Esophagus mucosa (tissue), 1 donor: Measurements from ENCODE around the gene PCED1A. TPM values are rescaled to one million over a fixed set of nuclear protein-coding genes. Genes with fewer than 3 reads are reported as not detected.

Experiments used
- ATAC-seq: fragments of 200-7000 bp; cut with Tn5 transposase; one replicate; pipeline ENCODE4 v1.9.1; 2020
- total RNA-seq: library from RNA; stranded (reverse); gene quantifications from one replicate; pipeline ENCODE4 v1.2.4, GENCODE V29; 2023
- donor health status: DM: yes; HTN: yes; CAD: no.

The PCED1A gene
- total RNA-seq, 1 donor from 2014 or later, result 16.5 TPM

- no peak for ATAC-seq
Observed at GRCh38 chr20:2804041-2804828, 36.2 kb downstream of the PCED1A start.

GRCh38 chr20:2801286-2801728, 39.1 kb downstream of the PCED1A start:
- ATAC-seq, result no peak

DNA sequence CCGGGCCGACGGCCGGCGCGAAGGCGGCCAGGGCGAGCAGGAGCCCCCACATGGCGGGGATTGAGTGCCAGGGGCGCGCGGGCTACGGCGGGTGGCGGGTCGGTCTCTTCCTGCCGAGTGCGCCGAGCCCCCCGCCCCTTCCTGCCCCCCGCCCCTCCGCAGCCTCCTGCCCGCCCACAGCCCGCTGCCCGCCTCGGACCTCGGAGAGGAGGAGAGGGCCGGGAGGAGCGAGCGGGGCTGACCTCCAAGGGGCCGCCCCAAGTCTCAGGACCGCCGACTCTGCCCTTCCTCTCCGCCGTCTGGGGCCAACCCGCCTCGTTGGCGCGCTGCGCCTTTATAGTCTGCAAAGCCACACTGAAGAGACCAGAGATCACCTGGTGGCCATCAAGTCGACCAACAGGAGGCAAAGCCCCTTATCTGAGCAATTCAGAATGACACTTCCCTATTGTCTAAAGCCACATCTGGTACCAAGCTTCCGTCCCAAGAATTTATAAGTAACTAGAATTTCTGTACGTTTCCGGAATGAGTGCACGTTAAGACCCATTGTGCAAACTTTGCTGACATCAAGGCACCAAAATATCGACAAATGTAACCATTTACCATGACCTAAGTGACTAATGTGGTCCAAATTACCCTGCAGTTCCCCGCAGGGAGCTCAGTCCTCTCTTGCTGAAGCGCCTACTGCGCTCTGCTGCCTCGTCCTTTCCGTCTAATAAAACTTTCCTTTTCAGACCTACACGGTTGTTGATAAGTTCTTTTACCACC, 39.8 kb downstream of the PCED1A start, which contains the start of gene CPXM1:
TSS of gene CPXM1 (minus strand) at position 107 of the 765 bp plus-strand sequence. CDS start at position 52, 55 bp downstream.
- ATAC-seq, result no peak

GRCh38 chr20:2799688-2800520, 40.6 kb downstream of the PCED1A start:
- peak; percentile 30 for ATAC-seq

GRCh38 chr20:2799271-2799670, 41.2 kb downstream of the PCED1A start:
- ATAC-seq, result no peak

DNA sequence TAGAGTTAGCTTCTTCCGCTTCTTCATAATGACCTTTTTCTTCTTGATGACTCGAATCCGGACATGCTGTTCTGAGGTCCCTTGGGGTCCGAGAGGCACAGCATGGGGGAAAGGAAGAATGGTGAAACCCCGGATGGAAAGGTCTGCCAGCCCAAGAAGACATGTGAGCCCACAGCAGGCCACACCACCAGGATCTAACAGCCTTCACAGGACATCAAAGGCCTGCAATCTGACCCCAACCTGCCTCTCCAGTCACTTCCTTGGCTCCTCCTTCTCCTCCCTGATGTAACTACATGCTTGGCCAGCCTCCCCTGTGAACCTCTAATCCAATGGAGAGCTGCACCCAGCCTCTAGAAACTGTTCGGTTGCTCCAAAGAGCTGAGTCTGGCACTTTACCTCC, 41.6 kb downstream of the PCED1A start:
- ATAC-seq, result no peak

- ATAC-seq, result no peak
Observed at GRCh38 chr20:2798095-2798805, 42.2 kb downstream of the PCED1A start.

DNA sequence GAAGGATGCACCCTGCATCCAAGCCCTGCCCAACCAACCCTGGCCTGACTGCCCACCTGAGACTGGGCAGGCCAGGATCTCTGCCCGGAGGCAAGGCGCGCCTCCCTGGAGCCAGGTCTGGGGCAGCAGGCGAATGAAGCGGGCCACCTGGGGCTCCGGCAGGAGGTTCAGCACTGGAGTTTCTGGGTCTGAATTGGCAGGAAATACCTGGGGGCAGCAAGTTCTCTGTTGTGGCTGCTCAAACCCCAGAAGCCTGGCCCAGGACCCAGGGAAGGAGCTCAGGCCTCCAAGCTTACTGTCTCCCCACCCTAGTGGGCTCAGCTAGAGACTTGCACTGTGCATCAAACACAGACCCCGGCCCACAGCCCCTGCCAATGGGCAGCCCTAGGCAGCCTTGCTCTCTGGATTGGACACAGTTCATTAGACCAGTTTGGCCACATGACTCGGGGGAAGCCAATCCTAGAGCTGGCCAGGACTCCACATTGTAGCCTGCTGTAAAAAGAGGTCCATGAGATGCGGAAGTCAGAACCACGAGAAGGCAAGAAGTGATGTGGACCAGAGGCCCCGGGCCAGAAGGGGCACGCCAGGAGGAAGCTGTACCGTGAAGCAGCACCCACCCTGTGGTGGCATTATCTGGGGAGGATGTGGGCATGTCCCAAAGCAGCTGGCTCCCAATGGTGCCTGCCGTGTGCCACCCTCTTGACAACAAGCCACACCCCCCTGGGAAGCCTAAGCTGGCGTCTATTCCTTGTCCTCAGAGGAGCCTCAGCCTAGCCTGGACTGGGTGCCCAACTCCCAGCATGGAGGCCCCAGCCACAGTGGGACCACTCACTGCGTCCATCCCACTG, 43.1 kb downstream of the PCED1A start:
- no peak for ATAC-seq

GRCh38 chr20:2796011-2796660, 44.3 kb downstream of the PCED1A start:
- no peak for ATAC-seq

- ATAC-seq, result no peak
Observed at GRCh38 chr20:2795451-2795850, 45.0 kb downstream of the PCED1A start.

GRCh38 chr20:2794866-2795447, 45.5 kb downstream of the PCED1A start:
- ATAC-seq, result no peak

DNA sequence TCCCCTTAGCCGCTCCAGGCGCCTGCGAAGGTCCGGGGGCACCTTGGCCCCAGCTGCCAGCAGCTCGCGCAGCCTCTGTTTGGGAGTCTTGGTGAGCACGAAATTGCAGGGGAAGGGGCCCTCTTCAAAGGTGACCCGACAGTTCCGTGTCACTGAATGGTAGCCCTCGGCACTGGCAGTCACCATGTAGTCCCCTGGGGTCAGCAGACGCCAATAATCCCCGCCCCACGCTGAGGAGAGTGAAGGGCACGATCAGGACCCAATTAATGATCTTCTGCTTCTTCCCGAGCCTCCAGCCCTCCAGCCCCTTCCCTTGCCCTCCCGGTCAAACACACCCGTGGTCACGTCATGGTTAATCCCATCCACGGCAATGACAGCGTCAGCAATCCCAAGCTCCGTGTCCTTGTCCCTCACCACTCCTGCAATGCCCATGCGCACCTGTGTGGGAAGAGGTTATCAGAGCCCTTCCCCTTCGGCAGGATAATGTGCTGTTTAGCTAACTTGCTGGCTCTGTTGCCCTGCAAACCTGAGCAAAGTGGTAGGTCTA, 46.2 kb downstream of the PCED1A start:
- no peak for ATAC-seq

- ATAC-seq, result no peak
Observed at GRCh38 chr20:2793471-2793870, 47.0 kb downstream of the PCED1A start.

Other genes starting within 250 kb of the PCED1A start
- gene NOP56, start 188.0 kb downstream of the PCED1A start, total RNA-seq, result 119 TPM
- 60.7 TPM for gene IDH3B, start 176.4 kb downstream of the PCED1A start, total RNA-seq
- gene EBF4, start 147.9 kb downstream of the PCED1A start, total RNA-seq, result 1.7 TPM
- 2.0 TPM for gene CPXM1, start 40.0 kb downstream of the PCED1A start, total RNA-seq
- not detected for gene C20orf141, start 25.7 kb downstream of the PCED1A start, total RNA-seq
- not detected for gene TMEM239, start 24.3 kb downstream of the PCED1A start, total RNA-seq
- gene VPS16, start 90 bp upstream of the PCED1A start, total RNA-seq, result 23.8 TPM
- gene PTPRA, start 32.8 kb upstream of the PCED1A start, total RNA-seq, result 36.5 TPM
- not detected for gene GNRH2, start 203.0 kb upstream of the PCED1A start, total RNA-seq
- 36.5 TPM for gene MRPS26, start 205.4 kb upstream of the PCED1A start, total RNA-seq
- not detected for gene OXT, start 231.0 kb upstream of the PCED1A start, total RNA-seq
- gene AVP, start 244.1 kb upstream of the PCED1A start, total RNA-seq, result not detected